ENCODE data around the gene HOXC5.
"Not testable (repeated sequence)": the region's sequence is repeated elsewhere in the genome, so short reads cannot be mapped to it uniquely, and the experiment has no call there.

DNA sequence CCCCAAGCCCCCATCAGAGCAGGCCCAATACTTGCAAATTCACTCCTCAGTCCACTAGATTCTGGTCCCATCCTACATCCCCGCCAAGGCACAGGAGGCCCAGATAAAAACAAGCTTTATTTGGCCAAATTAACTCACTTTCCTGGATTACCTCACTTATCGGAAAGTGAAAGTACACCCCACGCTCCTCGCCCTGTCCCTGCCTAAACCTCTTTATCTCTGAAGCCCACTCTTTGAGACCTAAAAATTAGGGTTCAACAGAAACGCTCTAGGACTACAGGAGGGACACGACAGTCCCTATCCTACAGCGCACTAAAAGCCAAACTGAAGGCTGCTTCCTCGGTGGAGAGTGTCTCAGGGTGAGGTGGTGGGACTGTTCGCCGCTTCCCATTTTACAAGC is 45.0 kb downstream of the HOXC5 start:
- TF ChIP-seq, protein P1, sequence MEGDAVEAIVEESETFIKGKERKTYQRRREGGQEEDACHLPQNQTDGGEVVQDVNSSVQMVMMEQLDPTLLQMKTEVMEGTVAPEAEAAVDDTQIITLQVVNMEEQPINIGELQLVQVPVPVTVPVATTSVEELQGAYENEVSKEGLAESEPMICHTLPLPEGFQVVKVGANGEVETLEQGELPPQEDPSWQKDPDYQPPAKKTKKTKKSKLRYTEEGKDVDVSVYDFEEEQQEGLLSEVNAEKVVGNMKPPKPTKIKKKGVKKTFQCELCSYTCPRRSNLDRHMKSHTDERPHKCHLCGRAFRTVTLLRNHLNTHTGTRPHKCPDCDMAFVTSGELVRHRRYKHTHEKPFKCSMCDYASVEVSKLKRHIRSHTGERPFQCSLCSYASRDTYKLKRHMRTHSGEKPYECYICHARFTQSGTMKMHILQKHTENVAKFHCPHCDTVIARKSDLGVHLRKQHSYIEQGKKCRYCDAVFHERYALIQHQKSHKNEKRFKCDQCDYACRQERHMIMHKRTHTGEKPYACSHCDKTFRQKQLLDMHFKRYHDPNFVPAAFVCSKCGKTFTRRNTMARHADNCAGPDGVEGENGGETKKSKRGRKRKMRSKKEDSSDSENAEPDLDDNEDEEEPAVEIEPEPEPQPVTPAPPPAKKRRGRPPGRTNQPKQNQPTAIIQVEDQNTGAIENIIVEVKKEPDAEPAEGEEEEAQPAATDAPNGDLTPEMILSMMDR (IDR thresholded peaks at IDR 0.05) = not testable (repeated sequence)
- TF ChIP-seq POLR2A (IDR thresholded peaks at IDR 0.05) = not testable (repeated sequence)

All from lower leg skin (tissue), 3 donors.